IMR-90 (cell line): Measurements from ENCODE around the gene DNAJC11.
A peak's percentile ranks its signal among the peaks of the same experiment; 100 is the strongest.

Experiments used
- BHLHE40 ChIP-seq: fragments of 150-350 bp; IDR thresholded peaks from 2 replicates; pipeline ENCODE4 v1.6.1; 2016; ENCODE audit warnings: mild to moderate bottlenecking, low read depth, low read length
- CEBPB ChIP-seq: IDR thresholded peaks from 2 replicates; pipeline ENCODE4 v1.6.1; 2012; ENCODE audit warnings: low read depth, low read length, improper control_type of control experiment
- CTCF ChIP-seq: conservative IDR thresholded peaks from 2 replicates; pipeline ENCODE4 v1.5.1; 2012; ENCODE audit warnings: mild to moderate bottlenecking, low read depth, low read length, improper control_type of control experiment
- NFE2L2 ChIP-seq: fragments of 150-350 bp; IDR thresholded peaks from 2 replicates; pipeline ENCODE4 v1.6.1; 2016; ENCODE audit warnings: low read depth, mild to moderate bottlenecking, low read length
- POLR2A ChIP-seq: IDR thresholded peaks from 2 replicates; pipeline ENCODE4 v1.6.1; 2012; ENCODE audit warnings: mild to moderate bottlenecking, low read depth, low read length
- RCOR1 ChIP-seq: IDR thresholded peaks from 2 replicates; pipeline ENCODE4 v1.6.1; 2012; ENCODE audit warnings: mild to moderate bottlenecking, low read length, improper control_type of control experiment; ENCODE audit not compliant: insufficient replicate concordance
- RFX5 ChIP-seq: IDR thresholded peaks from 2 replicates; pipeline ENCODE4 v1.8.0; 2012; ENCODE audit warnings: low read depth, mild to moderate bottlenecking, low read length, moderate library complexity
- TF ChIP-seq, protein P1 (sequence below): fragments of 150-350 bp; IDR thresholded peaks from 2 replicates; pipeline ENCODE4 v1.6.1; 2017; ENCODE audit warnings: mild to moderate bottlenecking, antibody characterized with exemption, low read length, low read depth

DNA sequence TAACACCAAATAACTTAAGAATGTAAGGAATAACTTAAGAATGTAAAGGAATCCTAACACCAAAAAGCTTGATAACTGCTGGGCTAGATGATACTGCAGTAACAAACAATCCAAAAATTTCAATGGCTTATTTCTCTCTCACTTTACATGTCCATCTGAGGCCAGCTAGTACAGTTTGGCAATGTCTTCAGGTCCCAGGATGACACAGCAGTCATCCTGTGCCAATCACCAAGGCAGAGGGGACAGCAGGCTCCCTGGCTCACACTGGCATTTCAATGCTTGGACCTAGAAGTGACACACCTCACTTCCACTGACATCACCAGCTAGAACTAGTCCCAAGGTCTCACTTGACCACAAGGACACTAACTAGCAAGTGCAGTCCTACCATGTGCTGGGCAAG, 15.3 kb downstream of the DNAJC11 start:
- no peak for TF ChIP-seq POLR2A
- TF ChIP-seq, protein P1, sequence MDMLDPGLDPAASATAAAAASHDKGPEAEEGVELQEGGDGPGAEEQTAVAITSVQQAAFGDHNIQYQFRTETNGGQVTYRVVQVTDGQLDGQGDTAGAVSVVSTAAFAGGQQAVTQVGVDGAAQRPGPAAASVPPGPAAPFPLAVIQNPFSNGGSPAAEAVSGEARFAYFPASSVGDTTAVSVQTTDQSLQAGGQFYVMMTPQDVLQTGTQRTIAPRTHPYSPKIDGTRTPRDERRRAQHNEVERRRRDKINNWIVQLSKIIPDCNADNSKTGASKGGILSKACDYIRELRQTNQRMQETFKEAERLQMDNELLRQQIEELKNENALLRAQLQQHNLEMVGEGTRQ: no peak
- TF ChIP-seq RCOR1: no peak
- TF ChIP-seq BHLHE40: no peak
- TF ChIP-seq NFE2L2: no peak; the same call in 1 of the 2 replicates
- TF ChIP-seq CTCF: no peak
- no peak for TF ChIP-seq RFX5
- TF ChIP-seq CEBPB: 0 out of 2 replicates have a peak, but pooled peaks have one; percentile 12
